VCaP (cell line): Measurements from ENCODE around the gene DIS3L2.

Experiments used
- H3K27ac ChIP-seq: fragments of 450-650 bp; 2 replicates; pipeline ENCODE4 v1.5.1; 2017
- TF ChIP-seq, protein P1 (sequence below): fragments of 450-650 bp; conservative IDR thresholded peaks from 2 replicates; pipeline ENCODE4 v1.5.1; 2017; ENCODE audit warnings: mild to moderate bottlenecking, moderate library complexity

The DIS3L2 gene

DNA sequence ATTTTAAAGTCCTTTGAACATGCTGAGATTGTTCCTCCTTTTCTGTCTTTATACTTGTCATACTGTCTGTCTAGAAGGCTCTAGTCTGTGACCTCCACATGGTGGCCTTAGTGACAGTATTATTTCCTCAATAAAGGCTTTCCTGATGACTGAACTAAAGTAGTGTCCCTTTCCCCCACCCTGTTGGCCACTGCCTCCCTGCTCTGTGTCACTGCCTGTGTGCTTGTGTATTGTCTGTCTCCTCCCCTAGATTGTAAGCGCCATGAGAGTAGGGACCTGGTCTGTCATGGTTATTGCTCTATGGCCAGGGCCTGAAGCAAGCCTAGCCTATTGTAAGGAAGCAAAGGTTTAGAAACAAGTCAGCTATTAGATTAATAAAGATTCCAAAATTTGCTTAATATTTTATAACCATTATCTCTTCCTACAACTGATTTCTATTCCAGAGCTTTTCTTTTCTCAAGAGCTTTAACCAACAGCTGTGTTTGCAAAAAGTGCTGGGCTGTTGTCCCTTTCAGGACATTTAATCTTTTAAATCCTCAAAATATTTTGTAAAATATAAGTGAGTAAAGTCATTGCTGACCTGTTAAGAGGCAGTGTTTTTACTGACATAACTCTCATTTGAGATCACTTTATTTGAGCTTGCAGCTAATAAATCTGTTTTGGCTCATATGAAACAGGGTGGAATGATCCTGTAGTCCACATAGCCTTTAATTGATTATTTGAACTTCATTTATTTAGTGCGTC is 35.5 kb downstream of the DIS3L2 start:
- TF ChIP-seq, protein P1, sequence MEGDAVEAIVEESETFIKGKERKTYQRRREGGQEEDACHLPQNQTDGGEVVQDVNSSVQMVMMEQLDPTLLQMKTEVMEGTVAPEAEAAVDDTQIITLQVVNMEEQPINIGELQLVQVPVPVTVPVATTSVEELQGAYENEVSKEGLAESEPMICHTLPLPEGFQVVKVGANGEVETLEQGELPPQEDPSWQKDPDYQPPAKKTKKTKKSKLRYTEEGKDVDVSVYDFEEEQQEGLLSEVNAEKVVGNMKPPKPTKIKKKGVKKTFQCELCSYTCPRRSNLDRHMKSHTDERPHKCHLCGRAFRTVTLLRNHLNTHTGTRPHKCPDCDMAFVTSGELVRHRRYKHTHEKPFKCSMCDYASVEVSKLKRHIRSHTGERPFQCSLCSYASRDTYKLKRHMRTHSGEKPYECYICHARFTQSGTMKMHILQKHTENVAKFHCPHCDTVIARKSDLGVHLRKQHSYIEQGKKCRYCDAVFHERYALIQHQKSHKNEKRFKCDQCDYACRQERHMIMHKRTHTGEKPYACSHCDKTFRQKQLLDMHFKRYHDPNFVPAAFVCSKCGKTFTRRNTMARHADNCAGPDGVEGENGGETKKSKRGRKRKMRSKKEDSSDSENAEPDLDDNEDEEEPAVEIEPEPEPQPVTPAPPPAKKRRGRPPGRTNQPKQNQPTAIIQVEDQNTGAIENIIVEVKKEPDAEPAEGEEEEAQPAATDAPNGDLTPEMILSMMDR, result no peak
- H3K27ac ChIP-seq, result no peak overlapping the region

GRCh38 chr2:231998046-231998445 is 36.5 kb downstream of the DIS3L2 start:
- H3K27ac ChIP-seq, result no peak overlapping the region
- TF ChIP-seq, protein P1, result no peak

GRCh38 chr2:232000439-232000838 is 38.9 kb downstream of the DIS3L2 start:
- TF ChIP-seq, protein P1, result no peak
- H3K27ac ChIP-seq, result no peak overlapping the region

DNA sequence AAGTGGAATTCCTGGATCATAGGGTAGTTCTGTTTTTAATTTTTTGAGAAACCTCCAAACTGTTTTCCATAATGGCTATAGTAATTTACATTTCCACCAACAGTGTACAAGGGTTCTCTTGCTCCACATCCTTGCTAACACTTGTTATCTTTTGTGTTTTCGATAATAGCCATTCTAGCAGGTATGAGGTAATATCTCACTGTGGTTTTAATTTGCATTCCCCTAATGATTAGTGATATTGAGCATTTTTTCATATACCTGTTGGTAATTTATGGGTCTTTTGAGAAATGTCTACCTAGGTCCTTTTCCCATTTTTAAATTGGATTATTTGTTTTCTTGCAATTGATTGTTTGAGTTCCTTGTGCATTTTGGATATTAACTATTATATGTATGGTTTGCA is 39.6 kb downstream of the DIS3L2 start:
- TF ChIP-seq, protein P1, result no peak
- H3K27ac ChIP-seq, result no peak overlapping the region

- H3K27ac ChIP-seq, result no peak overlapping the region
- TF ChIP-seq, protein P1, result no peak
Observed at GRCh38 chr2:232006253-232006652, 44.7 kb downstream of the DIS3L2 start.

DNA sequence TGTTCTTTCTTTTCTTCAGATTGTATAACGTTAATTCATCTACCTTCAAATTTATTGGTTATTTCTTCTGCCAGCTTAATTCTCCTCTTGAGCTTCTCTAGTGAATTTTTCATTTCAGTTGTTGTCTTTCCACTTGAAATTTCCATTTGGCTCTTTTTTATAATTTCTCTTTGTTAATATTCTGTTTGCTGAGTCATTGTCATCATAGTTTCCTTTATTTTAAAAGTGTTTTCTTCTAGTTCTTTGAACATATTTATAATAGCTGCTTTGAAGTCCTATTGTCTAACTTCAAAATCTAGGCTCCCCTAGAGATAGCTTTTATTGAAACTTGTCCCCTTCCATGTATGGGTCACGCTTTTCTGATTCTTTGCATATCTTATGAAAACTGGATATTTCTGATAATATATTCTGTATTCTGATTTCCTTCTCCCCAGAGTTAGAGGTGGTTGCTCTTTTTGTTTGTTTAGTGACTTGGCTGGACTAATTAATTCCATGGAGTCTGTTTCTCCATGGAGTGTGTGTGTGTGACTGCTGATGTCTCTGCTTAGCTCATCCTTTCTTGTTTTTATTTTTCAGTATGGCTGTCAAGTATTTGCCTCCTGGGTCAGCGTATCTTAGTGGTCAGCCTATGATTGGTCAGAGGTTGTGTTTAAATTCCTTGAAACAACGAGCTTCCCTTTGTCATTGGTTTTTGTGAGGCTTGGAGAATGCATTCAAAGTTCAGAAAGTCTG is 47.6 kb downstream of the DIS3L2 start:
- H3K27ac ChIP-seq, result no peak overlapping the region
- TF ChIP-seq, protein P1, result no peak

- TF ChIP-seq, protein P1, result no peak
- H3K27ac ChIP-seq, result no peak overlapping the region
Observed at GRCh38 chr2:232009639-232010274, 48.2 kb downstream of the DIS3L2 start.
